Measurements from ENCODE around the gene TPRN. TPM values are rescaled to one million over a fixed set of nuclear protein-coding genes. Genes with fewer than 3 reads are reported as not detected.
"Not testable (repeated sequence)": the region's sequence is repeated elsewhere in the genome, so short reads cannot be mapped to it uniquely, and the experiment has no call there.

The TPRN gene
- total and polyA plus RNA-seq, 8 donors, result 6.7 to 21.7 (median 11.1) TPM

DNA sequence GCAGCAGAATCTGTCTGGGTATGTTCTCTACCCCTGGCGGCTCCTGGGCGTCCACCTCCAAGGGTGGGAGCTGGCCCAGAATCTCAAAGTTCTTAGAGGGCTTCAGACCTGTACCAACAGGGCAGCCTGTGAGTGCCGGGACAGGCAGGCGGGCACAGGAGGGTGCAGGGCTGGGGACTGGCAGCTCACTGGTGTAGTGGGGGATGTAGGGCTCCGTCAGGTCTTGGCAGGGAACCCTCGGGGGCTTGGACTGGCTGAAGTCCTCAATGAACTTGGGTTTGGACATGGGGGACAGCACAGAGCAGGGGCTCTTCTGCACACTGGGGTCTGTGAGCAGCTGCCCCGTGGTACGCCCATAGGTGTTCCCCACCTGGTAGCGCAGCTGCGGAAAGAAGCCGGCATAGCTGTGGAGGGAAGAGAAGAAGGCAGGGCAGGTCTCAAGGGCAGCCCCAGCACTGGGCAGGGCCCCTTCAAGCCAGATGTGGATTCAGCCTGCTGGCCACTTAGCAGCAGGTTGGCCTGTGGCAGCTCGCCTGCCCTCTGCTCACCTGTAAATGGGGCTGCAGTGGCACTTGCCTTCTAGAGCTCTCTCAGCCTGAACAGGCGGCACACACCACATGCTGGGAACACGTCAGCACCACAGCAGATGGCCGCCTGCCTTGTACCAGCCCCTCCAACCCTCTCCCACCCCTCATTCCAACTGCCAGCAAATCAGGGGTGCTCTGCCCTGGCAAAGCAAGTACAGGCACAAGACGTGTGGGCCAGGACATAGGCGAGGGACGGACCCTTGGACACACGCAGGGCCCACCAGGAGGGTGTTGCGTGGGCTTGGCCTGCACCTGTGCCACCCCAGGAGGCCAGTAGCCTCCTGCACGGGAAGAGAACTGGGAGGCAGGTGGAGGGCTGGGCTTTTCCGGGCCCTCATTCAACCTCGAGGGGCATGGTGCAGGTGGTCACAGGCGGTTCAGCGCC lies 45.2 kb upstream of the TPRN start:
- Histone ChIP-seq H3K36me3 (peaks cover 0 to 26% of the 10 kb centered on the region in 2 donors), H3K27me3 (no peaks in the 10 kb centered on the region), H3K9me3 (no peaks in the 10 kb centered on the region), H3K4me1 (peaks cover 17 to 28% of the 10 kb centered on the region in 2 donors), H3K27ac (no peak overlapping the region), H3K4me3 (no peak overlapping the region)
- no peak for ATAC-seq
- intact Hi-C loops (cut with DNase I), result no loop called here
- TF ChIP-seq, protein P1, sequence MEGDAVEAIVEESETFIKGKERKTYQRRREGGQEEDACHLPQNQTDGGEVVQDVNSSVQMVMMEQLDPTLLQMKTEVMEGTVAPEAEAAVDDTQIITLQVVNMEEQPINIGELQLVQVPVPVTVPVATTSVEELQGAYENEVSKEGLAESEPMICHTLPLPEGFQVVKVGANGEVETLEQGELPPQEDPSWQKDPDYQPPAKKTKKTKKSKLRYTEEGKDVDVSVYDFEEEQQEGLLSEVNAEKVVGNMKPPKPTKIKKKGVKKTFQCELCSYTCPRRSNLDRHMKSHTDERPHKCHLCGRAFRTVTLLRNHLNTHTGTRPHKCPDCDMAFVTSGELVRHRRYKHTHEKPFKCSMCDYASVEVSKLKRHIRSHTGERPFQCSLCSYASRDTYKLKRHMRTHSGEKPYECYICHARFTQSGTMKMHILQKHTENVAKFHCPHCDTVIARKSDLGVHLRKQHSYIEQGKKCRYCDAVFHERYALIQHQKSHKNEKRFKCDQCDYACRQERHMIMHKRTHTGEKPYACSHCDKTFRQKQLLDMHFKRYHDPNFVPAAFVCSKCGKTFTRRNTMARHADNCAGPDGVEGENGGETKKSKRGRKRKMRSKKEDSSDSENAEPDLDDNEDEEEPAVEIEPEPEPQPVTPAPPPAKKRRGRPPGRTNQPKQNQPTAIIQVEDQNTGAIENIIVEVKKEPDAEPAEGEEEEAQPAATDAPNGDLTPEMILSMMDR (IDR thresholded peaks at IDR 0.05), result no peak
- no peak for DNase-seq

GRCh38 chr9:137244486-137245449 lies 44.2 kb upstream of the TPRN start:
- intact Hi-C loops (cut with DNase I), result no loop called here
- no peaks in the 10 kb centered on the region for H3K9me3 ChIP-seq
- DNase-seq (no peak), ATAC-seq (no peak)
- no peak overlapping the region for H3K27ac ChIP-seq
- no peaks in the 10 kb centered on the region for H3K27me3 ChIP-seq
- TF ChIP-seq, protein P1 (IDR thresholded peaks at IDR 0.05), result no peak
- H3K36me3 ChIP-seq, result peaks cover 0 to 26% of the 10 kb centered on the region in 2 donors
- H3K4me3 ChIP-seq, result no peak overlapping the region
- peaks cover 17 to 36% of the 10 kb centered on the region in 2 donors for H3K4me1 ChIP-seq

DNA sequence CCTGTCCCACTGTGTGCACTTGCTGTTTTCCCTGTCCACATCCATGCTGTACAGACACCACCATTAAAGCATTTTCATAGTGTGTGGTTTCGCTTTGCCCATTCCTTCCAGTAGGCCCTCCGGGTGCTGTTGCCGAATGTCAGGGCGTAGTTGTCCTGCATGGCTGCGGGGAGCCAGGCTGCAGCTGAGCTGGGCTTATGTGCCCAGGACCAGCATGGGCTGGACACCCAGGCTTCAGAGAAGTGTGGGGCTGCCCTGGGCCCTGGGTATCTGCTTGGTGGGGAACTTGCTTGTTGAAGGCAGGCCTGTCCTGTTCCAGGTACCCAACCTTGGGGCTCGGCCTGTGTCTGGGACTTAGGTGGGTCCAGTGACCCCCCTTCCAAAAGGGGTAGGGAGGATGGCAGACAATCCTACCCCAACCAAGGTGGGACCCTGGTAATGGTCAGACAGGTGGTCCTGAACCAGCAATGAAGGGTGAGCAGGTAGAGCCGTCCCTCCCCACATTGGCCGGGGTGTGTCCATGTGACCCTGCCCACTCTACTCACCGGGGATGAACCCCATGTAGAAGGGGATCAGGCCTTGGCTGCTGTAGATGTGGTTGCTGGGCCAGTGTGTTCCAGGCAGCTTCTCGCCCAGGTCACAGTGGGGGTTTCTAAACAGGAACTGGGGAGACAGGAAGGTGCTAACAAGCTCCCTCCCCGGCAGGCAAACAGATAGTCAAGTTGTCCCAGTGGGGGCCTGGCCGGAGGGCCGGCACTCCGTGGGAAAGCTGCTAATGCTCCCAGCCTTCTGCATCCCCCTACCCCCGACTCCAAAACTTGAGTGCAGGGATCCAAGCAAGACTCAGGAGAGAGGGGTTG lies 43.3 kb upstream of the TPRN start:
- Histone ChIP-seq H3K4me1 (peaks cover 17 to 45% of the 10 kb centered on the region in 2 donors), H3K36me3 (peaks cover 0 to 26% of the 10 kb centered on the region in 2 donors), H3K27ac (no peak overlapping the region), H3K27me3 (no peaks in the 10 kb centered on the region), H3K9me3 (no peaks in the 10 kb centered on the region), H3K4me3 (no peak overlapping the region)
- ATAC-seq (no peak), DNase-seq (no peak)
- intact Hi-C loops (cut with DNase I), result no loop called here
- TF ChIP-seq, protein P1 (IDR thresholded peaks at IDR 0.05), result no peak

DNA sequence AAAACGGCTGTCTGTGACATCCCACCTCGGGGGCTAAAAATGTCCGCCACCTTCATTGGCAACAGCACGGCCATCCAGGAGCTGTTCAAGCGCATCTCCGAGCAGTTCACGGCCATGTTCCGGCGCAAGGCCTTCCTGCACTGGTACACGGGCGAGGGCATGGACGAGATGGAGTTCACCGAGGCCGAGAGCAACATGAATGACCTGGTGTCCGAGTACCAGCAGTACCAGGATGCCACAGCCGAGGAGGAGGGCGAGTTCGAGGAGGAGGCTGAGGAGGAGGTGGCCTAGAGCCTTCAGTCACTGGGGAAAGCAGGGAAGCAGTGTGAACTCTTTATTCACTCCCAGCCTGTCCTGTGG lies 42.7 kb upstream of the TPRN start:
- H3K4me3 ChIP-seq, result peak overlapping the region in 1 of 2 donors; percentile 96
- intact Hi-C loops (cut with DNase I); H3K27me3 ChIP-seq; ATAC-seq; DNase-seq; H3K9me3 ChIP-seq; H3K27ac ChIP-seq: not testable (repeated sequence)
- peaks cover 17 to 51% of the 10 kb centered on the region in 2 donors for H3K4me1 ChIP-seq
- H3K36me3 ChIP-seq, result peaks cover 0 to 26% of the 10 kb centered on the region in 2 donors
